Uterus (tissue), 2 donors: Measurements from ENCODE around the gene PLEKHH1.

Experiments used
- POLR2A ChIP-seq, 2 donors: fragments of 450-650 bp; IDR thresholded peaks; one replicate each; pipeline ENCODE4 v1.6.1; 2016; ENCODE audit warnings: antibody characterized with exemption in 2 of 2, mild to moderate bottlenecking in 1 of 2, moderate library complexity in 1 of 2
- TF ChIP-seq, protein P1 (sequence below), 4 experiments: fragments of 200-600 bp in 2 of 4; fragments of 450-650 bp in 2 of 4; sonication (generic) in 2 of 4; IDR thresholded peaks; one replicate each; pipeline ENCODE4 v1.5.1; 2016 to 2019; ENCODE audit warnings: antibody characterized with exemption in 4 of 4, mild to moderate bottlenecking in 2 of 4, moderate library complexity in 1 of 4

DNA sequence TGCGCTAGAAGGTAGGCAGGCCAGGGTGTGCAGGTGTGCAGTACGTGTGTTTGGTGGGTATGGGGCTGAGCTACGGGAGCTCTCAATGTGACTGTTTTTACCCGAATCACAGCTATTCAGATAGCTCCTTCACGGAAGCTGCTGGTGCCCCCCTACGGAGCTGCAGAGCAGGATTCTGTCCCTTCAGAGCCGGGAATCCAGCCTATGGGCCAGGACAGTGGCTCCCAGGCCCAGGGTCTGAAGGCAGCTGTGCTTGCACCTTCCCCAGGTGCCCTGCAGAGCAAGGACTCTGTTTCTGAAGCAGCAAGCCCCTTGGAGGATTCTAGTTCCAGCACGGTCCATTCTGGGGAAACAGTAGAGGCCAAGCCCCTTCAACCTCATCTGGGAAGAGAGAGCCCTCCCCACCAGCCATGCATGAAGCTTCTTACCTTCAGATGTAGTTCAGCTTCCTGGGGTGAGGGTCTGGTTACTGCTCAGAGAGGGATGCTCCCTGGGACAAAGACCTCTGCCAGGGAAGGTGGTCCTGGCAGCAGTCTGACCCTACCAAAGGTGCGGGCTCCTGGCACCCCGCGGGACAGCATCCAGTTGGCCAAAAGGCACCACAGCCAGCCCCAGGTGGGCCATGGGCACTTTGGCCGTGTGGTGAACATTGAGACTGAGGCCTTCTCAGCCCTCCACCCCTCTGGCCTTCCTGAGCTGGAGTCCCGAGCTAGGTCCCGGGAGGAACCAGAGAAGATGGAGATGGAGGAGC lies 29.1 kb downstream of the PLEKHH1 start:
- TF ChIP-seq, protein P1, sequence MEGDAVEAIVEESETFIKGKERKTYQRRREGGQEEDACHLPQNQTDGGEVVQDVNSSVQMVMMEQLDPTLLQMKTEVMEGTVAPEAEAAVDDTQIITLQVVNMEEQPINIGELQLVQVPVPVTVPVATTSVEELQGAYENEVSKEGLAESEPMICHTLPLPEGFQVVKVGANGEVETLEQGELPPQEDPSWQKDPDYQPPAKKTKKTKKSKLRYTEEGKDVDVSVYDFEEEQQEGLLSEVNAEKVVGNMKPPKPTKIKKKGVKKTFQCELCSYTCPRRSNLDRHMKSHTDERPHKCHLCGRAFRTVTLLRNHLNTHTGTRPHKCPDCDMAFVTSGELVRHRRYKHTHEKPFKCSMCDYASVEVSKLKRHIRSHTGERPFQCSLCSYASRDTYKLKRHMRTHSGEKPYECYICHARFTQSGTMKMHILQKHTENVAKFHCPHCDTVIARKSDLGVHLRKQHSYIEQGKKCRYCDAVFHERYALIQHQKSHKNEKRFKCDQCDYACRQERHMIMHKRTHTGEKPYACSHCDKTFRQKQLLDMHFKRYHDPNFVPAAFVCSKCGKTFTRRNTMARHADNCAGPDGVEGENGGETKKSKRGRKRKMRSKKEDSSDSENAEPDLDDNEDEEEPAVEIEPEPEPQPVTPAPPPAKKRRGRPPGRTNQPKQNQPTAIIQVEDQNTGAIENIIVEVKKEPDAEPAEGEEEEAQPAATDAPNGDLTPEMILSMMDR (IDR thresholded peaks at IDR 0.05), result no peak
- TF ChIP-seq POLR2A (IDR thresholded peaks at IDR 0.05), result no peak
